Hematopoietic multipotent progenitor cell treated with erythropoietin and hydrocortisone succinate and interleukin-3 and kit ligand, for 15 days (in vitro differentiated cells): ENCODE data around the gene IFRD2.

Experiments
- DNase-seq: peaks from one replicate; pipeline ENCODE4 v3.0.0-alpha.2; 2015; ENCODE audit warnings: low spot score

IFRD2 gene

GRCh38 chr3:50292159-50293078 lies at the start of gene IFRD2:
TSS of gene IFRD2 (minus strand) at chr3:50292429. CDS start at chr3:50292274, 155 bp downstream.
- DNase-seq: peak; percentile 97

- DNase-seq: no peak
Measured at GRCh38 chr3:50341537-50341936, 49.3 kb upstream of the IFRD2 start.

- DNase-seq: peak; percentile 77
Measured at GRCh38 chr3:50340448-50341329, 48.5 kb upstream of the IFRD2 start, which contains the start of gene RASSF1. TSS of gene RASSF1 (minus strand) at chr3:50340836. CDS start at chr3:50340805, 31 bp downstream.

- peak; percentile 32 for DNase-seq
Measured at GRCh38 chr3:50340147-50340447, 47.9 kb upstream of the IFRD2 start.

- no peak for DNase-seq
Measured at GRCh38 chr3:50339485-50340146, 47.4 kb upstream of the IFRD2 start.

- DNase-seq: no peak
Measured at GRCh38 chr3:50338965-50339364, 46.7 kb upstream of the IFRD2 start.

- DNase-seq: peak; percentile 91
Measured at GRCh38 chr3:50337175-50337861, 45.1 kb upstream of the IFRD2 start.

GRCh38 chr3:50336452-50337174 lies 44.4 kb upstream of the IFRD2 start:
- no peak for DNase-seq

- no peak for DNase-seq
Measured at GRCh38 chr3:50334339-50335075, 42.3 kb upstream of the IFRD2 start.

GRCh38 chr3:50333744-50334328 lies 41.6 kb upstream of the IFRD2 start:
- DNase-seq: no peak

GRCh38 chr3:50331364-50331907 lies 39.2 kb upstream of the IFRD2 start:
- no peak for DNase-seq

- no peak for DNase-seq
Measured at GRCh38 chr3:50330330-50330729, 38.1 kb upstream of the IFRD2 start.

- peak; percentile 99 for DNase-seq
Measured at GRCh38 chr3:50327943-50328691, 35.9 kb upstream of the IFRD2 start, which contains the start of gene TUSC2. TSS of gene TUSC2 (minus strand) at chr3:50328223. CDS start at chr3:50328099, 124 bp downstream.

GRCh38 chr3:50327129-50327528 lies 34.9 kb upstream of the IFRD2 start:
- no peak for DNase-seq

GRCh38 chr3:50326182-50326541 lies 33.9 kb upstream of the IFRD2 start:
- no peak for DNase-seq

GRCh38 chr3:50325497-50326181 lies 33.4 kb upstream of the IFRD2 start:
- DNase-seq: no peak

- peak; percentile 40 for DNase-seq
Measured at GRCh38 chr3:50325113-50325480, 32.9 kb upstream of the IFRD2 start.
